Upper lobe of left lung (tissue), 6 donors: ENCODE measurements around the gene HHAT. TPM values are rescaled to one million over a fixed set of nuclear protein-coding genes. Genes with fewer than 3 reads are reported as not detected.
A peak's percentile ranks its signal among the peaks of the same experiment; 100 is the strongest.

Source experiments
- ATAC-seq, 2 donors: fragments of 200-7000 bp; cut with Tn5 transposase; one replicate each; pipeline ENCODE4 v1.9.1; 2022; ENCODE audit warnings: mild to moderate bottlenecking in 2 of 2, moderate library complexity in 2 of 2; ENCODE audit not compliant: low FRiP score in 2 of 2
- DNase-seq, 2 donors: peaks; one replicate each; pipeline ENCODE4 v3.0.0-alpha.2; 2019 to 2020
- H3K27ac ChIP-seq, 4 donors: fragments of 200-600 bp; sonication (generic); one replicate each; pipeline ENCODE4 v1.5.1; 2016 to 2019
- H3K27me3 ChIP-seq, 4 donors: fragments of 200-600 bp; sonication (generic); one replicate each; pipeline ENCODE4 v1.5.1; 2017 to 2019
- H3K36me3 ChIP-seq, 4 donors: fragments of 200-600 bp; sonication (generic); one replicate each; pipeline ENCODE4 v1.5.1; 2016 to 2019
- H3K4me1 ChIP-seq, 4 donors: fragments of 200-600 bp; sonication (generic); one replicate each; pipeline ENCODE4 v1.5.1; 2018 to 2019
- H3K4me3 ChIP-seq, 4 donors: fragments of 200-600 bp; sonication (generic); one replicate each; pipeline ENCODE4 v1.5.1; 2017 to 2019; ENCODE audit warnings: mild to moderate bottlenecking in 2 of 4, moderate library complexity in 1 of 4
- H3K9me3 ChIP-seq, 4 donors: fragments of 200-600 bp; sonication (generic); one replicate each; pipeline ENCODE4 v1.5.1; 2018 to 2019
- EP300 ChIP-seq, 4 donors: sonication (generic); formaldehyde crosslinking; IDR thresholded peaks; one replicate each; pipeline ENCODE4 v1.5.1; 2017; ENCODE audit warnings: antibody characterized with exemption in 4 of 4, control low read depth in 2 of 4
- POLR2A ChIP-seq, 4 donors: fragments of 450-650 bp; IDR thresholded peaks; one replicate each; pipeline ENCODE4 v1.5.1; 2016 to 2017; ENCODE audit warnings: antibody characterized with exemption in 4 of 4, mild to moderate bottlenecking in 2 of 4
- POLR2AphosphoS5 ChIP-seq, 2 donors: sonication (generic); formaldehyde crosslinking; IDR thresholded peaks; one replicate each; pipeline ENCODE4 v1.5.1; 2017; ENCODE audit warnings: antibody characterized with exemption in 2 of 2
- WGBS, 2 donors: methylation state at CpG; one replicate each; pipeline ENCODE4 v1.1.5; 2017 to 2018; 5-methylcytosine and 5-hydroxymethylcytosine counted together
- total RNA-seq, 6 donors: library from RNA; depleted of rRNA in 4 of 6; stranded (reverse); fragments of >200 nt in 4 of 6; gene quantifications; one replicate each; pipeline versions ENCODE4 v1.1.0 to v1.2.1, GENCODE V29; 2016 to 2021
- TF ChIP-seq, protein P1 (sequence below), 6 experiments: fragments of 450-650 bp in 4 of 6; fragments of 200-600 bp in 2 of 6; sonication (generic) in 2 of 6; IDR thresholded peaks; one replicate each; pipeline ENCODE4 v1.5.1; 2016 to 2019; ENCODE audit warnings: antibody characterized with exemption in 6 of 6
- donor health status: DM: no; HTN: no; CAD: no; lungs with moderate emphysema.
- donor health status: DM: no; HTN: yes; CAD: no; lungs with severe emphysema.

Gene HHAT
- total RNA-seq, 6 donors from 2014 or later = 4.6 to 8.1 (median 5.7) TPM

DNA sequence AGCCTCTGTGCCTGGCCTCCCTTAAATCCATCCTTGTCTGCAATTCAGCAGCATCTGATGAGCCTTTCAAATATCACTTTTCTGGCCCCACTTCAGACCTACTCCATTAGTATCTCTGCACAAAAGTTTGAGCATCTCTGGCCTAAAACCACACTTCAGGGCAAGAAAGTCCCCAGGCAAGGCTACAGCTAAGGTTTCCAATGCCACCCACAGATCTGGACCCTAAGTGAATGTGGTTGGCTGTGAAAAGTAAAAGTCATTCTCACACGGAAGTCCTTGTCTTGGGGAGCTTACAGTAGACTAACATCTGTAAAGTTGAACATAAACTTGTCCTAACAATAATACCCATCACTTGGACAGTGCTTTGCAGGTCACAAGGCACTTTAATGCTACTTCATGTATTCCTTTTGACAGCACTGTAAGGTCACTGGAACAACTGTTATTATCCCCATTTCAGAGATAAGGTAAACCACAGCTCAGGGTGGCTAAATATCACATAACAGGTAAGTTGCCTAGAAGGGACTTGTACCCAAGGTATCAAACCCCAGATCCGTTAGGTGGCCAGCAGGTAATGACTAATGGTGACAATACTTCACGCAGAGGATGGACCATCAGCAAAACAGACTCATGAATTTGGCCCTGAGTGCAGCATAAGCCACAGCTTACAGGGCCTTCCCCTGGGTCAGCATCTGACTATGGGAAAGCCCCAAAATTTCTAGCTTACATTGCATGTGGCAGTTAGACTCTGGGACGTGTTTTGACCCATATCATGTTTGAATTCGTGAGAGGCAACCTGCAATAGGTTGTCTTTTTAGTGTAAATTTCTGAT, 356.0 kb downstream of the HHAT start:
- WGBS, 2 donors = 80 to 92% methylated on average over 5 of the region's 5 CpGs
- TF ChIP-seq POLR2A (IDR thresholded peaks at IDR 0.05) (no peak), POLR2AphosphoS5 (IDR thresholded peaks at IDR 0.05) (no peak)
- Histone ChIP-seq H3K4me3 (no peak overlapping the region), H3K27ac (no peak overlapping the region), H3K4me1 (no peaks in the 10 kb centered on the region), H3K27me3 (no peaks in the 10 kb centered on the region), H3K36me3 (no peaks in the 10 kb centered on the region), H3K9me3 (no peaks in the 10 kb centered on the region)
- no peak for ATAC-seq
- DNase-seq = no peak

DNA sequence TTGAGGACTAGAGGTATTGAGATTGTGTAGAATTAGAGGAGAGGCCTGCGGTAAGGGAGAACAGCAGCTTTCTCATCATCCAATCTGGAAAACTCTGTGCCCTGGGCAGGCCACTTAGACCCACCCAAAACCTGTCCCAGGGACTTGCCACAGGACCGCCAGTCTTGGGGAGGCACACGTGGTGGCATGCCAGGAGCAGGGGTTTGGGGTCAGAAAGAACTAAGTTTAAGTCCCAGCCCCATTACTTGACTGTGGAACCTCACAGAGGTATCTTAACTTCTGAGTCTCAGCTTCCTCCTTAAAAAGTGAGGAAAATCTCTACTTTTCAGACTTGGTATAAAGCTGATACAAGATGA, 356.6 kb downstream of the HHAT start:
- no peak overlapping the region for H3K4me3 ChIP-seq
- no peak for DNase-seq
- H3K9me3 ChIP-seq = no peaks in the 10 kb centered on the region
- H3K4me1 ChIP-seq = no peaks in the 10 kb centered on the region
- H3K27me3 ChIP-seq = no peaks in the 10 kb centered on the region
- WGBS, 2 donors = 93 to 96% methylated on average over 3 of the region's 3 CpGs
- H3K36me3 ChIP-seq = no peaks in the 10 kb centered on the region
- no peak overlapping the region for H3K27ac ChIP-seq
- TF ChIP-seq POLR2A (IDR thresholded peaks at IDR 0.05) (no peak), EP300 (IDR thresholded peaks at IDR 0.05) (no peak), POLR2AphosphoS5 (IDR thresholded peaks at IDR 0.05) (no peak)
- TF ChIP-seq, protein P1, sequence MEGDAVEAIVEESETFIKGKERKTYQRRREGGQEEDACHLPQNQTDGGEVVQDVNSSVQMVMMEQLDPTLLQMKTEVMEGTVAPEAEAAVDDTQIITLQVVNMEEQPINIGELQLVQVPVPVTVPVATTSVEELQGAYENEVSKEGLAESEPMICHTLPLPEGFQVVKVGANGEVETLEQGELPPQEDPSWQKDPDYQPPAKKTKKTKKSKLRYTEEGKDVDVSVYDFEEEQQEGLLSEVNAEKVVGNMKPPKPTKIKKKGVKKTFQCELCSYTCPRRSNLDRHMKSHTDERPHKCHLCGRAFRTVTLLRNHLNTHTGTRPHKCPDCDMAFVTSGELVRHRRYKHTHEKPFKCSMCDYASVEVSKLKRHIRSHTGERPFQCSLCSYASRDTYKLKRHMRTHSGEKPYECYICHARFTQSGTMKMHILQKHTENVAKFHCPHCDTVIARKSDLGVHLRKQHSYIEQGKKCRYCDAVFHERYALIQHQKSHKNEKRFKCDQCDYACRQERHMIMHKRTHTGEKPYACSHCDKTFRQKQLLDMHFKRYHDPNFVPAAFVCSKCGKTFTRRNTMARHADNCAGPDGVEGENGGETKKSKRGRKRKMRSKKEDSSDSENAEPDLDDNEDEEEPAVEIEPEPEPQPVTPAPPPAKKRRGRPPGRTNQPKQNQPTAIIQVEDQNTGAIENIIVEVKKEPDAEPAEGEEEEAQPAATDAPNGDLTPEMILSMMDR (IDR thresholded peaks at IDR 0.05) = no peak
- no peak for ATAC-seq

DNA sequence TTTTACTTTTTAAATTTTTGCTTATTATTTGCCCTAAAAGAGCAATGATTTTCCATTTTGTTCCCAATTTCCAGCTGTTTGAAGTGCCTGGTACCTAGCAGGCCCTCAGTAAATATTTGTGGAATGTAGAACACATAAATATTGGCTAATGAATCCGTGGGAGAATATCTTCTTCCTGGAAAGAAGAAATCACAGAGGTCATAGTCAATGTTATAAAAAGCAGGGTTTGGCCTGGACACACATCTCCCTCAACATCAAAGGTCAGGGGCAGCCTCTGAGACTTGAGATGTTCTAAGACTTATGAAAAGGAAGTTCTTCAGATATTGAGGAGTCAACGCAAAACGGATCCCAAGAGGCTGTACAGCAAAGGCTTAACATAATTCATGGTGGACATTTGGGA, 358.1 kb downstream of the HHAT start:
- TF ChIP-seq, protein P1 (IDR thresholded peaks at IDR 0.05) = no peak
- no peak for TF ChIP-seq EP300 (IDR thresholded peaks at IDR 0.05)
- no peak for TF ChIP-seq POLR2AphosphoS5 (IDR thresholded peaks at IDR 0.05)
- TF ChIP-seq POLR2A (IDR thresholded peaks at IDR 0.05) = no peak
- 43 to 45% methylated on average over 3 of the region's 3 CpGs for WGBS, 2 donors
- ATAC-seq = no peak

DNA sequence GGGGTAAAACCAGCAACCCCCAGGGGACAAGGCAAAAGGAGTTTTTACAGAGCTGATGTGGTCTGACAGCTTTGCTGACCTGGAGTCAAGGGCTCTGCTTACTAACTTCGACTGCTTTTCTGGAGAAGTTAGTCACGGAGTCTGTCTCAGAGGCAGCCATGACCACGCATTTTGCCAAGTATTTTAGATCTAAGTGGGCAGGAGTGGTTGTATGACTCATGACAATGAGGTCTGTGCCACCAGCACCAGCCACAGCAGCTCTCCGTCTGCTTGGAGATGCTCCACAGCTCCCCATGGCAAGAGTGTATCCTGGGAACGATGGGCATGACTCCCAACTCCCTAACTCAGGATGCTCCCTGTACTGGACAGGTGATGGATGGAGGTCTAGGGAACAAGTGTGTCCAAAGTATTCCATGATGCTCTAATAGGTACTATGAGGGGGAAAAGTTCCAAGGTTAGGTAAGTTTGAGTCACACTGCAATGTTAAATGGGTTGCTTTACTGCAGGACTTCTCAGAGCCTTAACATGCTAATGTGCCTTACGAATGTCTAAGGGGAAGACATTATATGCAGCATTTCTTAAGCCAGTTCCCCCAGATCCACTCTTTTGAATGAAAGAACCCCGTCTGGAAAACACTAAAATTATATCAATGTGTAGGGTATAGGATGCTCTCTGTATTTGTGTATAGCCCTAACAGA, 359.0 kb downstream of the HHAT start:
- DNase-seq (no peak), ATAC-seq (peak in 1 of 2 donors; percentile 1)
- Histone ChIP-seq H3K4me1 (no peaks in the 10 kb centered on the region), H3K4me3 (no peak overlapping the region), H3K36me3 (no peaks in the 10 kb centered on the region), H3K9me3 (no peaks in the 10 kb centered on the region), H3K27ac (no peak overlapping the region), H3K27me3 (no peaks in the 10 kb centered on the region)
- 84 to 87% methylated on average over 4 to 7 of the region's 7 CpGs for WGBS, 2 donors
- TF ChIP-seq POLR2AphosphoS5 (IDR thresholded peaks at IDR 0.05) (no peak), POLR2A (IDR thresholded peaks at IDR 0.05) (no peak), EP300 (IDR thresholded peaks at IDR 0.05) (no peak)
- TF ChIP-seq, protein P1 (IDR thresholded peaks at IDR 0.05) = no peak

More for the DNA sequence above, 358.1 kb downstream of the HHAT start:
- H3K36me3 ChIP-seq = no peaks in the 10 kb centered on the region
- no peak for DNase-seq
- H3K4me3 ChIP-seq = no peak overlapping the region
- no peaks in the 10 kb centered on the region for H3K4me1 ChIP-seq
- H3K27ac ChIP-seq = no peak overlapping the region
- no peaks in the 10 kb centered on the region for H3K9me3 ChIP-seq
- H3K27me3 ChIP-seq = no peaks in the 10 kb centered on the region

DNA sequence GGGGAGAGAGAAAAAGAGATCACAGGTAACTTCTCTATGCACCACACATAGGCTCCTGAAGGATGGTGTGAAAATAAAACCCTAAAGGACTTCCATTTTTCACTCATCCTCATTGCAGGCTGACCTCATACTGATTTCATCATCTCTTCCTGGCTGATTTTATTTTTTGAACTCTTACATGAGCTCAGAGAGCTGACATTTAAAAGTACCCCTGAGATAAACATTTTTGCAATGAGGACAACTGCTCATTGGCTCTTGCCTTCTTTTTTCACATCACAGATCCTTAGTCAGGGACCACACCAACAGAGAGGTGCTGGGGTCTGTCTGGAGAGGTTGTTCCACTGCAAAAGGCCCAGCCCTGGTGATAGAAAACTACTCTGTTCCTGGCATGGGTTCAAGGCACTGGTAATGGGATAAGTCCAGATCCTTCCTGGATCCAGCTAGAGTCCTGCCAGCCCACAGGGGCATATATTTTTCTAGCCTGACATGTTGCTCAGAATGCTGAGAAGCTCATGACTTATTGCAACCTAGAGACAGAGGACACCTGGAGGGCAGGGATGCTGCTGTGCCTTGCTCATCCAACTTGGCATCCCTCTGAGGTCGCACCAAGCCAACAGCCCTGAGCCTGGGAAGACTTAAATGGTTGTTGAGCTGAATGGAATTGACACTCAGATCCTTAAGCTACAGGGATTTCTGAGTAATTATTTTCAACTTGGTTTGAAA, 360.0 kb downstream of the HHAT start:
- Histone ChIP-seq H3K9me3 (no peaks in the 10 kb centered on the region), H3K4me1 (no peaks in the 10 kb centered on the region), H3K27me3 (no peaks in the 10 kb centered on the region), H3K36me3 (no peaks in the 10 kb centered on the region), H3K27ac (no peak overlapping the region), H3K4me3 (no peak overlapping the region)
- ATAC-seq (peak in 1 of 2 donors; percentile 23), DNase-seq (no peak)
- 83 to 100% methylated on average over 1 of the region's 1 CpG for WGBS, 2 donors
- TF ChIP-seq POLR2A (IDR thresholded peaks at IDR 0.05) (no peak), POLR2AphosphoS5 (IDR thresholded peaks at IDR 0.05) (no peak)
